ENCODE measurements around the gene PIEZO1.

DNA sequence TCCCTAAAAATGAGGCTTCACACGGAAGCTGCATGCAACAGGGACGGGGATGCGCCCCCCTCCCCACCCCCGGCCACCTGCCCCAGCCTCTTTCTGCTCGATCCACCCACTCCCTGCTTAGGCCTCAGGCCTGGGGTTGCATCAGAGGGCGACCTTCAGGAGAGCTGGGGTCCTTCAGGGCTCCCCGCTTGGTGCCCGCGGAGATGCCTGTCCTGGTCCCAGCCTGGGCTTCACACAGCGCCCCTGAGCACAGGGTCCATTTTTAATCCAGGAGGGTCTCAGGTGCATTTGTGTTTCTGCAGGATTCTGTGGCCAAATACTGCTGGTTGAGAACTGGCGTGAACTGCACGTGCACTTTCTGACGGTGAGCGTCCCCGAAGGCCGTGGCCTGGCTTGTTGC is 34.1 kb upstream of the PIEZO1 start:
- TF ChIP-seq, protein P1, sequence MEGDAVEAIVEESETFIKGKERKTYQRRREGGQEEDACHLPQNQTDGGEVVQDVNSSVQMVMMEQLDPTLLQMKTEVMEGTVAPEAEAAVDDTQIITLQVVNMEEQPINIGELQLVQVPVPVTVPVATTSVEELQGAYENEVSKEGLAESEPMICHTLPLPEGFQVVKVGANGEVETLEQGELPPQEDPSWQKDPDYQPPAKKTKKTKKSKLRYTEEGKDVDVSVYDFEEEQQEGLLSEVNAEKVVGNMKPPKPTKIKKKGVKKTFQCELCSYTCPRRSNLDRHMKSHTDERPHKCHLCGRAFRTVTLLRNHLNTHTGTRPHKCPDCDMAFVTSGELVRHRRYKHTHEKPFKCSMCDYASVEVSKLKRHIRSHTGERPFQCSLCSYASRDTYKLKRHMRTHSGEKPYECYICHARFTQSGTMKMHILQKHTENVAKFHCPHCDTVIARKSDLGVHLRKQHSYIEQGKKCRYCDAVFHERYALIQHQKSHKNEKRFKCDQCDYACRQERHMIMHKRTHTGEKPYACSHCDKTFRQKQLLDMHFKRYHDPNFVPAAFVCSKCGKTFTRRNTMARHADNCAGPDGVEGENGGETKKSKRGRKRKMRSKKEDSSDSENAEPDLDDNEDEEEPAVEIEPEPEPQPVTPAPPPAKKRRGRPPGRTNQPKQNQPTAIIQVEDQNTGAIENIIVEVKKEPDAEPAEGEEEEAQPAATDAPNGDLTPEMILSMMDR (IDR thresholded peaks at IDR 0.05; ENCODE audit: low read depth, low read length) = no peak
- TF ChIP-seq, protein P2, sequence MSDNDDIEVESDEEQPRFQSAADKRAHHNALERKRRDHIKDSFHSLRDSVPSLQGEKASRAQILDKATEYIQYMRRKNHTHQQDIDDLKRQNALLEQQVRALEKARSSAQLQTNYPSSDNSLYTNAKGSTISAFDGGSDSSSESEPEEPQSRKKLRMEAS (IDR thresholded peaks at IDR 0.05; ENCODE audit: low read depth, low read length) = no peak
- TF ChIP-seq POLR2A (IDR thresholded peaks at IDR 0.05; ENCODE audit: extremely low read depth, insufficient read length) = no peak
